Measurements from ENCODE around the gene KIFBP.

The KIFBP gene

DNA sequence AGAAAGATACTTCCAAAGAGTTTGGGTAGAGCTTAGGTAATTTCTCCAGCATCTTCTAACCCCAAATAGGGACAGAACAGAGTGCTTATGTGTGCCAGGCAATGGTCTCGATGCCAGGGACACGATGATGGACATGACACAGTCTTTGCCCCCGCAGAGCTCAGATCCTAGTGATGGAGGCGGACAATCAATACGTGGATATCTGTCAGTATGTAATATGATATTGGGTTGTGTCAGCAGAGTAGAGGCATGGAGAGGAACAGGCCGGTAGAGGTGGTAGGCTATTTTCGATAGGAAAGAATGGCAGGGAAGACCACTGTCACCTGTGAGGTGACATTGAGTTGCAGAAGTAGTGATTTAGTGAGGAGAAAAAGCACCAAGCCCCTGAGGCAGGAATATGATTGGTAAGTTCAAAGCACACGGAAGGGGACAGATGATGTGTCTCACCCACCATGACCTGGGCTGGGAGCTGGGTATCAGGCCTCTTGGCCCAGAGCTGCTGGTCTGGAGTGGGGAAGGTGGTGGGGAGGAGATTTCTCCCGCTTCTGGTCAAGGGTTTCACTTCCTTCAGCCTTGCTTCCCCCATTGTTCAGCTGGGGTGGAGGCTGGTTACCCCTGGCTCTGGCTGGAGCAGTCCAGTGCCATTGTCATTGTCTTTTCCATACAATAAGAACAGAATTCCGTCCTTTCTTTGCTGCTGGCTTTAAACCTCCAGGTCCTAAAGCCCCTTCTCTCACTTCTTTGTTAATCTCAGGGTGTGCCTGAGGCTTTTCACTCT is 63.3 kb downstream of the KIFBP start:
- no peak for DNase-seq

DNA sequence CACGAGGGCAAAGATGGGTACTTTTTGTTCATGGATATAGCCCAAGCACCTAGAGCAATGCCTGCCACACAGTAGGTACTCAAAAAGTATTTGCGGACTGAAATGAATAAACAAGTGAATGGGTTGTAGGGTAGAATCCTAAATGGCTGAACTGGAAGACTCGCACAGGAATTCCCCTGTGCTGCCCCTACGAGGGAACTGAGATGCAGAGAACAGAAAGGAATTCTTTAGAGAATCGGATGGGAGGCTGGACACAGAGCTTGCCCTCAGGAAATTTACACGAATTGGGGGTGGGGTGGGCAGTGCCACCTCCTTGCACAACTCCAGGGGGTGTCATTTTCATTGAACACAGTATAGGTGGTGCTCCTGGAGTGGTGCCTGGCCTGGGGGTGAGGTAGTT is 64.1 kb downstream of the KIFBP start:
- no peak for DNase-seq

DNA sequence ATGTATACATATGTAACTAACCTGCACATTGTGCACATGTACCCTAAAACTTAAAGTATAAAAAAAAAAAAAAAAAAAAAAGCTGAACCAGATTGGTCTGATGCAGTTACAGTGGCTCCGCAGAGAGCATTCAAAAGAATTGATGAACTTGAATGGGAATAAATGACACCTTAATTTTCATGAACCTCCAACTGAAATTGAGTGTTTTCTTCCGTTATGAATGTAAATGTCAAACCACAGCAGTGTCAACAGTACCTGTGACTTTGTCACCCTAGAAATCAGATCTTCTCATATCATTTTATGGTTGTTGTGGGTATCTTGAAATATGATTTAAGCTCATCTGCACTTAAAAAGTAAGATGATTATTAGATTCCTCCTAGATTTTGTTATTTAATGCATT is 66.6 kb downstream of the KIFBP start:
- DNase-seq: no peak

DNA sequence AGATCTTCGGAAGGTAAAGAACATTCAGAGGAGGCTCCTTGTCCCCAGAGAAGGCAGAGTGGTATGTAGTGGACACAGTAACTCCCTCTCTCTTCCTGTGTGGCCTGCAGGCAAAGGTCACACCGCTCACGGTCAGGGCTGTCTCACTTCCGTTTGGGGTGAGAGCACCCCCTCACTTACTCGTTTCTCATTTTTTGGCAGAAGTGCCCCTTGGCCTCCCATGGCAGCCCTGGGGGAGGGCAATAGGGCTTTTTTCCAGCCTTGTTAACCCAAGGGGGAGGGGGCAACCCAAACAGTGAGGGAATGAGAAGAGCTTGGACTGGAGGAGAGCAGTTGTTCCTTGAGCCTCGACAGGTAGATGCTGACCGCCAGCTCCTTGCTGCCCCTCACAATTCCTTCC is 67.5 kb downstream of the KIFBP start:
- DNase-seq: peak in 1 of 2 experiments; percentile 19

DNA sequence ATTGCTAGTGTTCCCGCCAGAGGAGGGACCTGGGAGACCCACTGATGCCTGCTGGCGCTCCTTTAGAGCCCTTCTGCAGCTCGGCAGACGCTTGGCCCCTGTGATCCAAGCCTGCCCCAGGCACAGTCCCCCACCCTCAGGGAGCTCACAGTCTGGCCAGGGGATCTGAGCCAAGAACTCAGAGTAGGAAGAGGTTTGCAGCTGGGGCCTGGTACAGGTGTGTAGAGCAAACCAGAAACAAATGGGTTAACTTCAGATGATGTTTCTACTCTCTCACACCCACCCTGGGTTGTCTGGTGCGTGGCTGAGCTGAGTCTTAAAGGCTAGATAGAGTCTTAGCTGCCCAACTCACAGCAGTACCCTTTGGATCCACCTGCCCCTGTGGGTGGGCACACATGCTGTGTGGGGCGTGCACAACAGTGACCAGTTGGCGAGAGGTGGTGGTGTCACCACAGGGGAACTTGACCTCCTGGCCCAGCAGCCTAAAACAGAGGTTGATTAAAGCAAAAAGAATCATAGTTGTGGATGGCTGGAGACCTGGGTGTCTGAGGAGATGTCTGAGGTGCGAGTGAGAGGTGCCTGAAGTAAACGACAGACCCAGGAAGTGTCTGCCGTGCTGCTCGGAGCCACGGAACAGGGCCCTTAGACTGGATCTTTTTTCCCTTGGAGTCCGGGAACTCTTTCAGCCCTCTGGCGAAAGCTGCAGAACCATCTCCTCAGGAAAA is 68.1 kb downstream of the KIFBP start:
- no peak for DNase-seq

DNA sequence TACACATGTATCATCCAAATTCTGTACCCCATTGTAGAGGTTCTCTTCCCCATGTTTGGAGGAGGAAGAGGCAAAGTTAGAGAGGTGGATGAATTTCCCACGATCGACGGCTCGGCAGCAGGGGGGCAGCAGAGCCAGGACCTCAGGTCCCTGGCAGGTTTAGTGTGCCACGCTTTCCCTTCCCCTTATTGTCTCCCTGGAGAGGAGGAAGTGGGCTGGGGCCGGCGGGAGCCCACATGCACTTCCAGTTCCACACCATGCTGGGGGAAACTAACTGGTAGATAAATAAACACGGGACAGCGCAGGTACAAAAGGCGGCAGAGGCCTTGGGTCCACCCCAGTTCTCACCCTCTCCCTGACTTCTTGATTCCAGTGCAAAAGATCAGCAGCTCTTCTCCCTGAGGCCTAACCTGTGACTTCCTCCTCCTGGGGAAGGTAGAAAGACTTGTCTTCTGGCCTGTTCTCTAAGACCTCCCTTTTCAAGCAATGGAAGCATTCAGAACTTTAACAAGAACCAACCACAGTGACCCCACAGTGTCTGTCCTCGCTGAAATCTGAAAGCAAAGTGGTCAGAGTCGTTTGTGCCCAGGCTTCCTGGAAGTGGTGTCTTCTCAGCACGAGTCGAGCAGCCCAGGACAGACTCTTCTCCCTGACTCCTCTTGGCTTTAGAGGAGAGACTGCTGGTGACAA is 68.8 kb downstream of the KIFBP start:
- peak in 1 of 2 experiments; percentile 21 for DNase-seq

DNA sequence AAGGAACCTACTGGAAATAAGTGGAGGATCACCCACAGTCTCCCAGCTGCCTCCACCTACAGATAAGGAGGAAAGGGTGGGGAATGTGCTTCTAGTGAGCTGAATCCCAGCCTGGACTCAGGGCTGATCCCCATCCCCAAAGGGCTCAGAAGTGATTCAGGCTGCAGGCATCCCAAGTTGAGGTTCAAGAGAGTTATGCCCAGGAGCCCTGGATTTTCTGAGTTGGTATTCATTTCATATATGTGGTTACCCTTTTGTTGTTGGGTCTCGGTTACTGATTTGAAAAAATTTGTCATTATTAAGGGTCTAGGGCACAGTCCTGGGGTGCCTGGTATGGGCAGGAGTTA is 69.3 kb downstream of the KIFBP start:
- DNase-seq: no peak

DNA sequence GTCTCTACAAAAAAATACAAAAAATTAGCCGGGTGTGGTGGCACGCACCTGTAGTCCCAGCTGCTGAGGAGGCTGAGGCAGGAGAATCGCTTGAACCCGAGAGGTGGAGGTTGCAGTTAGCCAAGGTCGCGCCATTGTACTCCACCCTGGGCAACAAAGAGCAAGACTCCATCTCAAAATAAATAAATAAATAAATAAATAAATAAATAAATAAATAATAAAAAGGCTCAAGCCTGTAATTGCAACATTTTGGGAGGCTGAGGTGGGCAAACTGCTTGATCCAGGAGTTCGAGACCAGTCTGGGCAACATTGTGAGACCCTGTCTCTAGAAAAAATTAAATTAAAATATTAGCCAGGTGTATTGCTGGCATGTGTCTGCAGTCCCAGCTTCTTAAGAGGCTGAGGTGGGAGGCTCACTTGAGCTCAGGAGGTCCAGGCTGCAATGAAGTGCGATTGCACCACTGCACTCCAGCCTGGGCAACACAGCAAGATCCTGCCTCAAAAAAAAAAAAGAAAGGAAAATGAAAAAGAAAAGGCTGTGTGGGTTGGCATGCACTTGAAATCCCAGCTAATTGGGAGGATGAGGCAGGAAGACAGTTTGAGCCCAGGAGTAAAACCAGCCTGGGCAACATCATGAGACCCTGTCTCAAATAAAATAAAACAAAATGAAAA is 71.7 kb downstream of the KIFBP start:
- DNase-seq: no peak

DNA sequence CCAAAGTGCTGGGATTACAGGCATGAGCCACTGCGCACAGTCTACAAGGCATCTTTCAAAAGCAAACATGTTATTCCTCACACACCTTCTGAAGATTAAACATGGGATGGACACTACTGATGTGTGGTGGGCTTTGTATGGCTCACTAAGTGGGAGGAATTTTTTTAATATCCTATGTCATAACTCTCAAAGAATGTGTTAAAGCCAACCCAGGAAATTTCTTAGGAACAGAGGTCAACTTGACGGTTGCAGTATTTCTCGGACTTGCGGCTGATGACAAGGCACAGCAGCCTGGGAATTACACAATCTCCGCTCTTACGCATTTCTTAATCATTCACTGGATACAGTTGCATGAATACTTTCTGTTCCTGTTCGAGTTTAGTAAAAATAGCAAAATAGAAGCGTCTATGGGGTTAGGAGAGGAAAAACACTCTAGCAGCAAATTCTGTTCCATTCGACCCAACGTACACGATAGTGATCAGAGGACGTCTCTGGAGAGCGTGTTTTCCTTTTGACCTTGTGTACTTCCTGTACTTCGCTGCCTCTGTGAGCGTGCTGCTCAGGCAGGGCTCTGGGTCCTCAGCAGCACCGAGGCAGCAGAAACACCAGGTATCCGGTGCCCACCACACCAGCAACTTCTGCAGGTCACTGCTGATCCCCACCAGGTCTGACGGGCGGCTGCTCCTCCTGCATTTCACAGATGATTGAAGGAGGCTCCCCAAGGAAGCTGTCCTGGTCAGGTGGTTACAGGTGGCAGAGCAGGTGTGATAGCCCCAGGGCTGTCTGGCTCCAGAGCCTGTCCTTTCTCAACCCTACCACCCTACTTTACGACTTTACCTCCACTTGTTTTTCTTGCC is 72.9 kb downstream of the KIFBP start:
- DNase-seq: peak in 1 of 2 experiments; percentile 40

DNA sequence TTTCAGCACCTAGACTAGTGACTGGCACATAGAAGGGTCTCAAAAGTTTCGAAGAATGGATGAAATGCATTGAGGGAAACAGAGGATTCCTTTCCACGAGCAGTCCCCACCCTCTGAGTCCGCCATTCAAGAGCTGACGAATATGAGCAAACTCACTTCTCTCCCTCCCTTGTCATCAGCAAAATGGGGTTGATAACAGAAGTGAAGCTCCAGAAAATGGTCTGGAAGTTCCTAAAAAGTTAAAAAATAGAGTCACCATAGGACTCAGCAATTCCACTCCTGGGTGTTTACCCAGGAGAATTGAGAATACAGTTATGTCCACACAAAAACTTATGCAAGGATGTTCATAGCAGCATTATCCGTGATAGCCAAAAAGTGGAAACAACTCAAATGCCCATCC is 74.3 kb downstream of the KIFBP start:
- DNase-seq: no peak

DNA sequence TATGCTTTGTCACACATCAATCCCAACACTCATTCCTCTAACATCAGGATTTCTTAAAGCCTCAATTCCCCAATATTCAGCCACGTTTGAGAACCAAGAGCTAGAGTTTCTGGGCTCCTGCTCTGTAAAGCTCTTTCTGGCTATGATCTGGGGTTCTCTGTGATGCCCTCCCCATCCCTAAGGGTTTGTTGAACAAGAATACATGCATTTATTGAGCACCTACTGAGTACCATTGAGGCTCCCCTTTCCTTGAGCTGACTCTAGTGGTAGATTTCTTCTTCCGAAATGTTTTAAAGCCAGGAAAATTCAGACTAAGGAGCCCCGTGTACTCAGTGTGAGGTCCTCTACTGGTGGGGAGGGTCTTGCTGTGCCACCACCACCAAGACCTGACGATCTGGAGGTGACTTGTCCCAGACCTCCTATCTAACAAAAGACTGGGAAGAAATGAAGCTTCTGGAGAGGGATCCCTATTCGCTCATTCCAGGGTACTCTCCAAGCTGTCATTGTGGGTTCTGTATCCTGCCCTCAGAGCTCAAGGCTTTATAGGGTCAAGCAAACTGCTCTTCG is 76.2 kb downstream of the KIFBP start:
- no peak for DNase-seq

DNA sequence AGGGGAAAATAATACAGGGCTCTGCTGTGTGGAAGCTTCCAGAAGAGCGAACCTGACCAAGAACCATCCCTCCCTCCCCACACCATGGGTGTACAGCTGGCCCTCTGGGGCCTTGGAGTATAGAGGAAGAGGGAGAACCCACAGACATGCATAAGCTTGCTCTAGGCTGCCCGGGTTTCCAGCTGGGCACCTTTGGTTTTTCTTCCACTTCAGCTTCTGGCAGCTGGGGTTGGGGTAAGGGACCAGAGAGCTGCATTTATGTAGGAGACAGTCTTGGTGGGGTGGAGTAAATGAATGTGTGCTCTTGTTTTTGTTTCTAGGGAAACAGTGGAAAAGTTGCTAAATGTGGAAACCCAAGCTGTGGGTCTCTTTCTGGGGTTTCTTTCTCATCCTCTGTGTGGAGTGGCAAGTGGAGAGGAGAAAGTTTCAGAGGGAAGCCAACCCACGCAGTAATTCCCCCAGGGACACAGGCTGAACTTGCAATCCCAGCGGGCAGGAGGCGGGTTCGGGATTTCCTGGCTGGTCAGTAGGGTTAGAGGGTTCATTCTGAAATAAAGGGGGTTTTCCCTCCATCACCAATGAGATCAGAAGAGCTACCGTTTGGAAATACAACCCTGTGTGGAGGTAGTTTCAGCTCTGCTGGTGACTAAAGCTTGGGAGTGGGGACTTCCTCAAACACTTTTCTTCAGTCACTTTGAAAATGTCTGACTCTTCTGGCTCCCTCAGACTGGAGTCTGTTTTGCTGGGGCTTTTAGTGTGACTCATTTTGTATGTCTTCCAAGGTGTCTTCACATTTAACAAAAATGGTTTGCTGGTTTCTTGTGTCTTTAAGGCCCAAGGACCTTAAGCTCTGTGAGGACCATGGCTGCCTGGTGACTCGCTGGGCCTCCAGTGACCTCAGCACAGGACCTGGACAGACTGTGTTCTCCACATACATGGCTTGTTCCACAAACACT is 77.1 kb downstream of the KIFBP start:
- DNase-seq: peak; percentile 75 to 82
